SU-DHL-6 (cell line): ENCODE measurements around the gene FOXO4.

Source experiments
- H2AFZ ChIP-seq: fragments of 200-600 bp; sonication (generic); 2 replicates; pipeline ENCODE4 v1.6.1; 2014; ENCODE audit warnings: low read depth, mild to moderate bottlenecking, moderate library complexity, mixed read lengths, antibody characterized with exemption, low read length; ENCODE audit not compliant: severe bottlenecking
- H3F3A ChIP-seq: fragments of 200-600 bp; shearing (Covaris generic); 2 replicates; pipeline ENCODE4 v1.6.0; 2016; ENCODE audit warnings: antibody characterized with exemption, mild to moderate bottlenecking; ENCODE audit not compliant: insufficient read depth
- H3K27ac ChIP-seq: fragments of 200-600 bp; sonication (generic); 2 replicates; pipeline ENCODE4 v1.5.1; 2016; ENCODE audit warnings: low read depth, mild to moderate bottlenecking, low read length, moderate library complexity, mixed read lengths
- H3K27me3 ChIP-seq: fragments of 200-600 bp; sonication (generic), shearing (Covaris generic); 2 replicates; pipeline ENCODE4 v1.6.0; 2014; ENCODE audit warnings: mild to moderate bottlenecking, low read length
- H3K36me3 ChIP-seq: fragments of 200-600 bp; sonication (generic); 2 replicates; pipeline ENCODE4 v1.6.1; 2014; ENCODE audit warnings: mild to moderate bottlenecking, low read length, mixed read lengths
- H3K4me2 ChIP-seq: fragments of 300-600, 200-600 bp; shearing (Covaris generic), sonication (generic); 2 replicates; pipeline ENCODE4 v1.6.0; 2014; ENCODE audit warnings: low read length, low read depth, mild to moderate bottlenecking; ENCODE audit not compliant: poor library complexity, severe bottlenecking
- H3K4me3 ChIP-seq: fragments of 200-600 bp; sonication (generic); 2 replicates; pipeline ENCODE4 v1.5.1; 2014; ENCODE audit warnings: antibody characterized with exemption, low read length, mild to moderate bottlenecking, mixed read lengths; ENCODE audit not compliant: insufficient read depth, poor library complexity, severe bottlenecking
- H3K79me2 ChIP-seq: fragments of 200-600 bp; sonication (generic); 2 replicates; pipeline ENCODE4 v1.6.1; 2014; ENCODE audit warnings: mild to moderate bottlenecking, low read length, moderate library complexity; ENCODE audit not compliant: insufficient read depth
- H3K9ac ChIP-seq: fragments of 200-600 bp; sonication (generic); 2 replicates; pipeline ENCODE4 v1.7.0; 2014; ENCODE audit warnings: mild to moderate bottlenecking, low read length
- H3K9me2 ChIP-seq: fragments of 200-600 bp; sonication (generic); replicated peaks from 2 replicates; pipeline ENCODE4 v1.6.1; 2014; ENCODE audit warnings: low read length; ENCODE audit not compliant: insufficient read depth
- H3K9me3 ChIP-seq: fragments of 200-600 bp; sonication (generic); 2 replicates; pipeline ENCODE4 v1.6.1; 2014; ENCODE audit warnings: low read length, mixed read lengths; ENCODE audit not compliant: insufficient read depth
- H4K20me1 ChIP-seq: fragments of 200-600 bp; sonication (generic); 2 replicates; pipeline ENCODE4 v1.6.1; 2014; ENCODE audit warnings: low read depth, mild to moderate bottlenecking, antibody characterized with exemption, low read length, moderate library complexity, mixed read lengths
- EZH2phosphoT487 ChIP-seq: fragments of 200-600 bp; sonication (generic), shearing (Covaris generic); conservative IDR thresholded peaks from 2 replicates; pipeline ENCODE4 v1.6.1; 2018; ENCODE audit warnings: mild to moderate bottlenecking, antibody characterized with exemption, low read length, moderate library complexity, mixed read lengths
- TF ChIP-seq, protein P1 (sequence below): fragments of 200-600 bp; sonication (generic); IDR thresholded peaks from one replicate; pipeline ENCODE4 v1.5.1; 2017; ENCODE audit warnings: antibody characterized with exemption, mild to moderate bottlenecking, low read length, moderate library complexity; ENCODE audit not compliant: insufficient read depth, poor library complexity, severe bottlenecking

FOXO4 gene

DNA sequence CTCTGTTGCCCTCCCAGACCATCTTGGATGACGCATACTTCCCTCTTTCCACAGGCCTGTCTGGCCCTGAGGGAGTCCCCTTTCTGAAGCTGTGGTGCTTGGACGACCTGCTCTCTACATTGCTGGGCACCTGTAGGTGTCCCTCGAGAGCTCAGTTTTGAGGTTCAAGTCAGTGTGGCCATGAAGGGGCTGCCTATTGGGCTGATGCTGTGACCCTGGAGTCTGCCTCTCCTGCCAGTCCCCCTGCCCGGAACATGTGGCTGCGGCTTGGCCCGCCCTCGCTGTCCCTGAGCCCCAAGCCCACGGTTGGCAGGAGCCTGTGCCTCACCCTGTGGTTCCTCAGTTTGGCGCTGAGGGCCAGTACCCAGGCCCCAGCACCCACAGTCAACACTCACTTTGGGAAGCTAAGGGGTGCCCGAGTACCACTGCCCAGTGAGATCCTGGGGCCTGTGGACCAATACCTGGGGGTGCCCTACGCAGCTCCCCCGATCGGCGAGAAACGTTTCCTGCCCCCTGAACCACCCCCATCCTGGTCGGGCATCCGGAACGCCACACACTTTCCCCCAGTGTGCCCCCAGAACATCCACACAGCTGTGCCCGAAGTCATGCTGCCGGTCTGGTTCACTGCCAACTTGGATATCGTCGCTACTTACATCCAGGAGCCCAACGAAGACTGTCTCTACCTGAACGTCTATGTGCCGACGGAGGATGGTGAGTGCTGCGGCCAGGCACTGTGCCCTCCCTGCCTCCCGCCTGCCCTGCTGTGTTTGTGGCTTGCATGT lies 52.0 kb downstream of the FOXO4 start:
- Histone ChIP-seq H2AFZ (no peak overlapping the region), H3K4me2 (no peak overlapping the region), H3K27ac (no peak overlapping the region), H3K4me3 (no peak overlapping the region), H3K9me2 (no peaks in the 10 kb centered on the region), H4K20me1 (no peaks in the 10 kb centered on the region), H3K9ac (no peak overlapping the region), H3F3A (no peaks in the 10 kb centered on the region), H3K36me3 (no peaks in the 10 kb centered on the region), H3K27me3 (no peaks in the 10 kb centered on the region), H3K9me3 (no peaks in the 10 kb centered on the region), H3K79me2 (no peaks in the 10 kb centered on the region)
- TF ChIP-seq EZH2phosphoT487: no peak
- TF ChIP-seq, protein P1, sequence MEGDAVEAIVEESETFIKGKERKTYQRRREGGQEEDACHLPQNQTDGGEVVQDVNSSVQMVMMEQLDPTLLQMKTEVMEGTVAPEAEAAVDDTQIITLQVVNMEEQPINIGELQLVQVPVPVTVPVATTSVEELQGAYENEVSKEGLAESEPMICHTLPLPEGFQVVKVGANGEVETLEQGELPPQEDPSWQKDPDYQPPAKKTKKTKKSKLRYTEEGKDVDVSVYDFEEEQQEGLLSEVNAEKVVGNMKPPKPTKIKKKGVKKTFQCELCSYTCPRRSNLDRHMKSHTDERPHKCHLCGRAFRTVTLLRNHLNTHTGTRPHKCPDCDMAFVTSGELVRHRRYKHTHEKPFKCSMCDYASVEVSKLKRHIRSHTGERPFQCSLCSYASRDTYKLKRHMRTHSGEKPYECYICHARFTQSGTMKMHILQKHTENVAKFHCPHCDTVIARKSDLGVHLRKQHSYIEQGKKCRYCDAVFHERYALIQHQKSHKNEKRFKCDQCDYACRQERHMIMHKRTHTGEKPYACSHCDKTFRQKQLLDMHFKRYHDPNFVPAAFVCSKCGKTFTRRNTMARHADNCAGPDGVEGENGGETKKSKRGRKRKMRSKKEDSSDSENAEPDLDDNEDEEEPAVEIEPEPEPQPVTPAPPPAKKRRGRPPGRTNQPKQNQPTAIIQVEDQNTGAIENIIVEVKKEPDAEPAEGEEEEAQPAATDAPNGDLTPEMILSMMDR: no peak

DNA sequence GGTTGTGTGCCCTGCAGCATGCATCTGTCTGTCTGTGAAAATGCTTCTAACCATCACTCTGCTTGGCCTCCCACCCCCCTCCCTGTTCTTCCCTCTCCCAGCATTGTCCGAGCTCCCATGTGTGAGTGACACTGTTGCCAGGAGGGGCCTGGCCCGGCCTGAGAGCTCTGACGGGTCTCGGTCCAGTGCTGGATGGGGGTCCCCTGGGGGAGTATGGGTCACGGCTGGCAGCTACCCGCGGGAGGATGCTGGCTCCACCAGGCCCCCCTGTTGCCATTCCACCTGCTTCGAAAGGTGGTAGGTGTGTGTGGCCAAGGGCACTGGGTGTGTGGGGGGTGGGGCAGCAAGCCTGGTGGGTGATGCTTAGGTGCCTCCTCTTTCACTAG lies 52.6 kb downstream of the FOXO4 start:
- Histone ChIP-seq H3K4me2 (no peak overlapping the region), H3K4me3 (no peak overlapping the region), H3K9me2 (no peaks in the 10 kb centered on the region), H3K27ac (no peak overlapping the region), H3K9me3 (no peaks in the 10 kb centered on the region), H3K9ac (no peak overlapping the region), H4K20me1 (no peaks in the 10 kb centered on the region), H3K27me3 (no peaks in the 10 kb centered on the region), H3F3A (no peaks in the 10 kb centered on the region), H2AFZ (no peak overlapping the region), H3K36me3 (no peaks in the 10 kb centered on the region), H3K79me2 (no peaks in the 10 kb centered on the region)
- TF ChIP-seq, protein P1: no peak
- no peak for TF ChIP-seq EZH2phosphoT487

DNA sequence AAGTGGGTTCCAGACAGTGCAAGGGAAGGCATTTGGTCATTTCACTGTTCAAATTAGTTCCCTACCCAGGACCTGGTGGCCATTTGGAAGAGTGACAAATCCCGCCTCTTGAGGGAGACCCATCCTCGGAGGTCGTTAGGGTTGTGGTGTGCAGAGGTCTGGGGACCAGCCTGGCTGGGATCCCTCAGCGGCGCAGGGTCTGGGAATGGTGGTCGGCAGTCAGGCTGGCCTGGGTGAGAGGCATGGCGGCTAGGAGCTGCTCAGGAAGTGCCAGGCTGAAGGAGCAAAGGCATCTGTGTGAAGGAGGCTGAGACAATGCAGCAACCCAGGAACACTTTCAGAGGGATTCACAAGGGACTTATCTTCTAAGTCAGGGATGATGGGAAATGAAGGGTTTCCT lies 55.7 kb downstream of the FOXO4 start:
- TF ChIP-seq EZH2phosphoT487: no peak
- TF ChIP-seq, protein P1: no peak
- no peaks in the 10 kb centered on the region for H3F3A ChIP-seq
- no peaks in the 10 kb centered on the region for H3K36me3 ChIP-seq
- H3K9me3 ChIP-seq: no peaks in the 10 kb centered on the region
- no peaks in the 10 kb centered on the region for H3K79me2 ChIP-seq
- no peak overlapping the region for H3K4me2 ChIP-seq
- no peaks in the 10 kb centered on the region for H3K9me2 ChIP-seq
- H2AFZ ChIP-seq: no peak overlapping the region
- H3K27ac ChIP-seq: no peak overlapping the region
- no peak overlapping the region for H3K4me3 ChIP-seq
- no peaks in the 10 kb centered on the region for H4K20me1 ChIP-seq
- no peaks in the 10 kb centered on the region for H3K27me3 ChIP-seq
- H3K9ac ChIP-seq: no peak overlapping the region
